Prostate gland (tissue), 2 donors: ENCODE measurements around the gene EIF2S3. TPM values are rescaled to one million over a fixed set of nuclear protein-coding genes. Genes with fewer than 3 reads are reported as not detected.
"Not testable (repeated sequence)": the region's sequence is repeated elsewhere in the genome, so short reads cannot be mapped to it uniquely, and the experiment has no call there.

Experiments used
- DNase-seq: peaks from one replicate; pipeline ENCODE4 v3.0.0-alpha.2; 2019; ENCODE audit warnings: low spot score
- H3K27ac ChIP-seq, 2 donors: fragments of 200-600 bp; sonication (generic); 2 replicates each; pipeline ENCODE4 v1.5.1; 2017 to 2019
- H3K27me3 ChIP-seq: fragments of 200-600 bp; sonication (generic); replicated peaks from 2 replicates; pipeline ENCODE4 v1.5.1; 2019; ENCODE audit not compliant: insufficient read depth
- H3K36me3 ChIP-seq, 2 donors: fragments of 200-600 bp; sonication (generic); 1 replicate in 1 of 2; 2 replicates in 1 of 2; pipeline versions ENCODE4 v1.5.1 to v1.8.1; 2017 to 2019
- H3K4me1 ChIP-seq: fragments of 200-600 bp; sonication (generic); replicated peaks from 2 replicates; pipeline ENCODE4 v1.5.1; 2019
- H3K4me3 ChIP-seq, 2 donors: fragments of 200-600 bp; sonication (generic); 2 replicates each; pipeline ENCODE4 v1.5.1; 2017 to 2019
- H3K9me3 ChIP-seq: fragments of 200-600 bp; sonication (generic); 2 replicates; pipeline ENCODE4 v1.5.1; 2017
- POLR2A ChIP-seq: fragments of 450-650 bp; IDR thresholded peaks from one replicate; pipeline ENCODE4 v1.6.1; 2016; ENCODE audit warnings: antibody characterized with exemption, mild to moderate bottlenecking
- POLR2AphosphoS5 ChIP-seq: sonication (generic); formaldehyde crosslinking; IDR thresholded peaks from one replicate; pipeline ENCODE4 v1.6.1; 2017; ENCODE audit warnings: antibody characterized with exemption
- WGBS: methylation state at CpG from one replicate; pipeline ENCODE4 v1.1.5; 2018; 5-methylcytosine and 5-hydroxymethylcytosine counted together
- intact Hi-C: fragments of 100-400 bp; cut with DNase I; formaldehyde crosslinking; loops from one replicate; pipeline ENCODE4 v1.14.2; 2022
- total RNA-seq, 2 donors: library from RNA; depleted of rRNA; stranded (reverse); fragments of >200 nt; gene quantifications; one replicate each; pipeline ENCODE4 v1.1.0, GENCODE V29; 2016
- TF ChIP-seq, protein P1 (sequence below), 4 experiments: fragments of 200-600 bp in 2 of 4; fragments of 450-650 bp in 2 of 4; sonication (generic) in 2 of 4; IDR thresholded peaks; 1 replicate in 3 of 4; 2 replicates in 1 of 4; pipeline ENCODE4 v1.5.1; 2016 to 2019; ENCODE audit warnings: antibody characterized with exemption in 4 of 4, mild to moderate bottlenecking in 2 of 4, moderate library complexity in 2 of 4

The EIF2S3 gene
- total RNA-seq, 2 donors from 2014 or later, result 102 to 110 TPM

DNA sequence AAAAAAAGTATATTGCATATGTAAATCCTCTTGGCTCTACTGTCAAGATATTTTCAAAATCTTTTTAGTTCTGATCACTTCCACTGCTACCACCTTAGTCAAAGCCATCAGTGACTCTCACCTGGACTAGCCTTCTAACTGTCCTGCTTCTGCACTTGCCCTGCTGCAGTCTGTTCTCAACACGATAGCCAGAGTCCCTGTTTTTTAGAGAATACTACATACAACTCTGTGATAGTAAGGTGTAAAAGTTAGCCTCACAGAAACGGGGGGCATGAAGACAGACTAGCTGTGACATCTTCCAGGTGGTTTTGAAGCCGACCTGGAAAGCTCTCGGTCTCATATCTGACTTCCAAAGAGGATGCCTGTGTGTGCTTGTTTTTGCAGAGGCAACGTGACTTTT is 24.7 kb downstream of the EIF2S3 start:
- TF ChIP-seq POLR2A (no peak), POLR2AphosphoS5 (no peak)
- TF ChIP-seq, protein P1, sequence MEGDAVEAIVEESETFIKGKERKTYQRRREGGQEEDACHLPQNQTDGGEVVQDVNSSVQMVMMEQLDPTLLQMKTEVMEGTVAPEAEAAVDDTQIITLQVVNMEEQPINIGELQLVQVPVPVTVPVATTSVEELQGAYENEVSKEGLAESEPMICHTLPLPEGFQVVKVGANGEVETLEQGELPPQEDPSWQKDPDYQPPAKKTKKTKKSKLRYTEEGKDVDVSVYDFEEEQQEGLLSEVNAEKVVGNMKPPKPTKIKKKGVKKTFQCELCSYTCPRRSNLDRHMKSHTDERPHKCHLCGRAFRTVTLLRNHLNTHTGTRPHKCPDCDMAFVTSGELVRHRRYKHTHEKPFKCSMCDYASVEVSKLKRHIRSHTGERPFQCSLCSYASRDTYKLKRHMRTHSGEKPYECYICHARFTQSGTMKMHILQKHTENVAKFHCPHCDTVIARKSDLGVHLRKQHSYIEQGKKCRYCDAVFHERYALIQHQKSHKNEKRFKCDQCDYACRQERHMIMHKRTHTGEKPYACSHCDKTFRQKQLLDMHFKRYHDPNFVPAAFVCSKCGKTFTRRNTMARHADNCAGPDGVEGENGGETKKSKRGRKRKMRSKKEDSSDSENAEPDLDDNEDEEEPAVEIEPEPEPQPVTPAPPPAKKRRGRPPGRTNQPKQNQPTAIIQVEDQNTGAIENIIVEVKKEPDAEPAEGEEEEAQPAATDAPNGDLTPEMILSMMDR (IDR thresholded peaks at IDR 0.05), result no peak
- Histone ChIP-seq H3K9me3 (no peaks in the 10 kb centered on the region), H3K27ac (no peak overlapping the region), H3K4me1 (no peaks in the 10 kb centered on the region), H3K36me3 (no peaks in the 10 kb centered on the region), H3K27me3 (no peaks in the 10 kb centered on the region), H3K4me3 (no peak overlapping the region)
- intact Hi-C loops, result no loop called here
- DNase-seq, result no peak
- WGBS, result 71% methylated on average over 5 of the region's 5 CpGs

DNA sequence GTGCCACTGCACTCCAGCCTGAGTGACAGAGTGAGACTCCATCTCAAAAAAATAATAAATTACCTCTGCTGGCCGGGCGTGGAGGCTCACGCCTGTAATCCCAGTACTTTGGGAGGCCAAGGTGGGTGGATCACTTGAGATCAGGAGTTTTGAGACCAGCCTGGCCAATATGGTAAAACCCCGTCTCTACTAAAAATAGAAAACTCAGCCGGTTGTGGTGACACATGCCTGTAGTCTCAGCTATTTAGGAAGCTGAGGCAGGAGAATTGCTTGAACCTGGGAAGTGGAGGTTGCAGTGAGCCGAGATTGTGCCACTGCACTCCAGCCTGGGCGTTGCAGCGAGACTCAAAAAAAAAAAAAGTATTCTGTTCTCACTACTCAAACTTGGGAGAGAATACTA is 25.5 kb downstream of the EIF2S3 start:
- H3K9me3 ChIP-seq, H3K4me1 ChIP-seq, H3K4me3 ChIP-seq, H3K27ac ChIP-seq, H3K27me3 ChIP-seq, DNase-seq, H3K36me3 ChIP-seq: not testable (repeated sequence)
- 80% methylated on average over 8 of the region's 8 CpGs for WGBS
- intact Hi-C loops, result loop anchor here (5.0 kb wide), 1 partner anchor 162 kb away; no protein-coding TSS in a partner anchor

- TF ChIP-seq, protein P1 (IDR thresholded peaks at IDR 0.05), result no peak
- TF ChIP-seq POLR2AphosphoS5 (no peak), POLR2A (no peak)
- 79% methylated on average over 3 of the region's 3 CpGs for WGBS
- H3K27ac ChIP-seq, result no peak overlapping the region
- DNase-seq, result no peak
- H3K9me3 ChIP-seq, result no peaks in the 10 kb centered on the region
- H3K4me1 ChIP-seq, result no peaks in the 10 kb centered on the region
- intact Hi-C loops, result loop anchor here (1.0 to 5.0 kb wide), 2 partner anchors 70 to 162 kb away; no protein-coding TSS in a partner anchor
- no peaks in the 10 kb centered on the region for H3K27me3 ChIP-seq
- H3K36me3 ChIP-seq, result no peaks in the 10 kb centered on the region
- no peak overlapping the region for H3K4me3 ChIP-seq
These were observed 25.9 kb downstream of the EIF2S3 start for GRCh38 chrX:24080704-24081103.

DNA sequence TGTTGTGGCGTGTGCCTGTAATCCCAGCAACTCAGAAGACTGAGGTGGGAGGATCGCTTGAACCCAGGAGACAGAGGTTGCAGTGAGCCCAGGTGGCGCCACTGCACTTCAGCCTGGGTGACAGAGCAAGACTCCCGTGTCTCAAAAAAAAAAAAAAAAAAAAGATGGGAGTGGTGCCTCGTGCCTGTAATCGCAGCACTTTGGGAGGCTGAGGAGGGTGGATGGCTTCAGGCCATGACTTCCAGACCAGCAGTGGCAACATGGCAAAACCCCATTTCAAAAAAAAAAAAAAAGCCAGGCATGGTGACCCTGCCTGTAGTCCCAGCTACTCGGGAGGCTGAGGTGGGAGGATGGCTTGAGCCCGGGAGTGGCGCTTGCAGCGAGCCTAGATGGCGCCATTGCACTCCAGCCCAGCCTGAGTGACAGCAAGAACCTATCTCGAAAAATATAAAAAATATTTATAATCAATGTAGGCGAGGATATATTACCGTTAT is 27.0 kb downstream of the EIF2S3 start:
- peak; percentile 18 for DNase-seq
- TF ChIP-seq POLR2AphosphoS5 (no peak), POLR2A (no peak)
- TF ChIP-seq, protein P1 (IDR thresholded peaks at IDR 0.05), result peak in 1 of 4 experiments; percentile 17
- 17% methylated on average over 14 of the region's 14 CpGs for WGBS
- Histone ChIP-seq H3K4me1 (no peaks in the 10 kb centered on the region), H3K4me3 (no peak overlapping the region), H3K27ac (no peak overlapping the region), H3K9me3 (no peaks in the 10 kb centered on the region), H3K36me3 (no peaks in the 10 kb centered on the region), H3K27me3 (no peaks in the 10 kb centered on the region)
- intact Hi-C loops, result loop anchor here (1.0 to 5.0 kb wide), 2 partner anchors 69 to 161 kb away; no protein-coding TSS in a partner anchor

DNA sequence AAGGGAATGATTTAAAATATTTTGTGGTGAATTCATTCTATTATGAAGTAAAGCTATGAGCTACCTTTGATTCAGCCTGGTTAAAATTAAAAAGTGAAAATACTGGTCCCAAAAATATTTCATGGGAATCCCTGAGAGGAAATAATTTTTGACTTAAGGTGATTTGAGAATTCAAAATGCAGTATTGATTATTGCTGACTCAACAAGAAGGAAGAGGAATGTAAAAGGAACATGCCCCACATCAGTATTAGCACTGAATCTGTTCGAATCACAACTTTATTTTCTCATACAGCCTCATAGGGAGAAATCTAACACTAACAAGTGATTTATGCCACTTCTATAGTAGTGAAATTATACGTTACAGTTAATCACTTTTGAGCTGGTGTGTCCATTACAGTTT is 27.7 kb downstream of the EIF2S3 start:
- H3K9me3 ChIP-seq, result no peaks in the 10 kb centered on the region
- WGBS, result 41% methylated on average over 2 of the region's 2 CpGs
- intact Hi-C loops, result loop anchor here (5.0 kb wide), 1 partner anchor 160 kb away; no protein-coding TSS in a partner anchor
- no peaks in the 10 kb centered on the region for H3K27me3 ChIP-seq
- H3K4me1 ChIP-seq, result no peaks in the 10 kb centered on the region
- DNase-seq, result no peak
- H3K36me3 ChIP-seq, result no peaks in the 10 kb centered on the region
- TF ChIP-seq POLR2AphosphoS5, result no peak
- TF ChIP-seq, protein P1 (IDR thresholded peaks at IDR 0.05), result no peak
- no peak for TF ChIP-seq POLR2A
- no peak overlapping the region for H3K27ac ChIP-seq
- H3K4me3 ChIP-seq, result no peak overlapping the region
